C4-2B (cell line): ENCODE results near the gene TMEM156.

Experiments
- ZFX ChIP-seq: fragments of 450-650 bp; IDR thresholded peaks from 2 replicates; pipeline ENCODE4 v1.6.1; 2017
- TF ChIP-seq, protein P1 (sequence below): fragments of 450-650 bp; conservative IDR thresholded peaks from 2 replicates; pipeline ENCODE4 v1.5.1; 2017; ENCODE audit warnings: mild to moderate bottlenecking

DNA sequence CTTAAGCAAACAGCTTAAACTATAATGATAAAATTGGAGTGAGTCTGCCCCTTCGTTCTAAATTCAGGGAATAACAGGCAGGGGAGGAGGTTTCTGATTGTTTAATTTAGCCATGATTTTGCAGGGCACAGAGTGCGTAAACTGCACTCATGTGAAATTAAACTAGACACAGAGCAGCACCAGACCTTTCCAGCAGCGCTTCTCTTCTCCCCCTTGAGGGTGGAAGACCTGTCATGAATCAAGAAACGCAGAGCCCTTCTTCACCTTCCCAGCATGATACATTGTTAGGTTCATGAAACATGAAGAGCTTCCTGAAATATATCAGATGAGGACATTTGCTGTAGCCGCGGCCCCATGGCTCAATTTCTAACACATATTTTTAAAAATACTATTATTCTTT is 101.5 kb downstream of the TMEM156 start:
- TF ChIP-seq, protein P1, sequence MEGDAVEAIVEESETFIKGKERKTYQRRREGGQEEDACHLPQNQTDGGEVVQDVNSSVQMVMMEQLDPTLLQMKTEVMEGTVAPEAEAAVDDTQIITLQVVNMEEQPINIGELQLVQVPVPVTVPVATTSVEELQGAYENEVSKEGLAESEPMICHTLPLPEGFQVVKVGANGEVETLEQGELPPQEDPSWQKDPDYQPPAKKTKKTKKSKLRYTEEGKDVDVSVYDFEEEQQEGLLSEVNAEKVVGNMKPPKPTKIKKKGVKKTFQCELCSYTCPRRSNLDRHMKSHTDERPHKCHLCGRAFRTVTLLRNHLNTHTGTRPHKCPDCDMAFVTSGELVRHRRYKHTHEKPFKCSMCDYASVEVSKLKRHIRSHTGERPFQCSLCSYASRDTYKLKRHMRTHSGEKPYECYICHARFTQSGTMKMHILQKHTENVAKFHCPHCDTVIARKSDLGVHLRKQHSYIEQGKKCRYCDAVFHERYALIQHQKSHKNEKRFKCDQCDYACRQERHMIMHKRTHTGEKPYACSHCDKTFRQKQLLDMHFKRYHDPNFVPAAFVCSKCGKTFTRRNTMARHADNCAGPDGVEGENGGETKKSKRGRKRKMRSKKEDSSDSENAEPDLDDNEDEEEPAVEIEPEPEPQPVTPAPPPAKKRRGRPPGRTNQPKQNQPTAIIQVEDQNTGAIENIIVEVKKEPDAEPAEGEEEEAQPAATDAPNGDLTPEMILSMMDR = no peak
- TF ChIP-seq ZFX = no peak
